Lung (tissue), 12 donors: ENCODE measurements around the gene PRDM16. TPM values are rescaled to one million over a fixed set of nuclear protein-coding genes. Genes with fewer than 3 reads are reported as not detected.

Experiments
- ATAC-seq: fragments of 200-7000 bp; cut with Tn5 transposase; one replicate; pipeline ENCODE4 v1.9.1; 2020; ENCODE audit warnings: moderate number of reproducible peaks; ENCODE audit not compliant: insufficient read depth, low FRiP score
- DNase-seq, 3 donors: peaks; one replicate each; pipeline ENCODE4 v3.0.0-alpha.2; 2013 to 2017
- H3K27ac ChIP-seq, 2 donors: one replicate each; pipeline ENCODE4 v1.5.1; 2013; ENCODE audit warnings: mild to moderate bottlenecking in 2 of 2, moderate library complexity in 2 of 2, control low read depth in 1 of 2, inconsistent platforms in 1 of 2, low read depth in 1 of 2, low read length in 1 of 2
- H3K27me3 ChIP-seq, 3 donors: one replicate each; pipeline ENCODE4 v1.5.1; 2013; ENCODE audit warnings: low read length in 2 of 3; ENCODE audit not compliant: control insufficient read depth in 3 of 3, insufficient read depth in 3 of 3
- H3K36me3 ChIP-seq, 4 donors: one replicate each; pipeline ENCODE4 v1.5.1; 2013; ENCODE audit warnings: low read length in 4 of 4, mild to moderate bottlenecking in 1 of 4, moderate library complexity in 1 of 4; ENCODE audit not compliant: control insufficient read depth in 4 of 4, insufficient read depth in 4 of 4
- H3K4me1 ChIP-seq, 5 donors: one replicate each; pipeline ENCODE4 v1.5.1; 2013; ENCODE audit warnings: low read length in 5 of 5, mild to moderate bottlenecking in 2 of 5, moderate library complexity in 1 of 5; ENCODE audit not compliant: control insufficient read depth in 5 of 5, insufficient read depth in 5 of 5
- H3K4me3 ChIP-seq: one replicate; pipeline ENCODE4 v1.5.1; 2013; ENCODE audit warnings: mild to moderate bottlenecking, control low read depth, moderate library complexity
- H3K9ac ChIP-seq, 2 donors: one replicate each; pipeline ENCODE4 v1.5.1; 2013; ENCODE audit warnings: low read length in 2 of 2, control low read depth in 1 of 2; ENCODE audit not compliant: insufficient read depth in 1 of 2
- H3K9me3 ChIP-seq, 4 donors: one replicate each; pipeline ENCODE4 v1.5.1; 2013; ENCODE audit warnings: low read length in 3 of 4, mild to moderate bottlenecking in 1 of 4, moderate library complexity in 1 of 4; ENCODE audit not compliant: control insufficient read depth in 4 of 4, insufficient read depth in 3 of 4
- WGBS, 2 donors: extraction: QIAGEN DNeasy Blood & Tissue Kit; methylation state at CpG; one replicate each; pipeline ENCODE4 v1.1.7; 2013; 5-methylcytosine and 5-hydroxymethylcytosine counted together
- polyA plus RNA-seq, 2 donors: library from polyadenylated mRNA; stranded (reverse); fragments of 200-250 nt; gene quantifications; one replicate each; pipeline ENCODE4 v1.2.1, GENCODE V29; 2013
- total RNA-seq, 2 donors: library from RNA; depleted of rRNA in 1 of 2; stranded (reverse); fragments of >200 nt in 1 of 2; gene quantifications; one replicate each; pipeline ENCODE4 v1.2.1, GENCODE V29; 2014 to 2021
- TF ChIP-seq, protein P1 (sequence below): IDR thresholded peaks from 2 replicates; pipeline ENCODE4 v1.5.1; 2012; ENCODE audit warnings: mild to moderate bottlenecking; ENCODE audit errors: control extremely low read depth, extremely low read depth
- donor health status: control.
- donor health status: control.
- donor health status: Bipolar disorder and iron deficiency.
- donor health status: healthy.
- donor health status: DM: yes; HTN: yes; CAD: no.

The PRDM16 gene
- total and polyA plus RNA-seq, 4 donors: 2.4 to 36.5 (median 13.1) TPM

DNA sequence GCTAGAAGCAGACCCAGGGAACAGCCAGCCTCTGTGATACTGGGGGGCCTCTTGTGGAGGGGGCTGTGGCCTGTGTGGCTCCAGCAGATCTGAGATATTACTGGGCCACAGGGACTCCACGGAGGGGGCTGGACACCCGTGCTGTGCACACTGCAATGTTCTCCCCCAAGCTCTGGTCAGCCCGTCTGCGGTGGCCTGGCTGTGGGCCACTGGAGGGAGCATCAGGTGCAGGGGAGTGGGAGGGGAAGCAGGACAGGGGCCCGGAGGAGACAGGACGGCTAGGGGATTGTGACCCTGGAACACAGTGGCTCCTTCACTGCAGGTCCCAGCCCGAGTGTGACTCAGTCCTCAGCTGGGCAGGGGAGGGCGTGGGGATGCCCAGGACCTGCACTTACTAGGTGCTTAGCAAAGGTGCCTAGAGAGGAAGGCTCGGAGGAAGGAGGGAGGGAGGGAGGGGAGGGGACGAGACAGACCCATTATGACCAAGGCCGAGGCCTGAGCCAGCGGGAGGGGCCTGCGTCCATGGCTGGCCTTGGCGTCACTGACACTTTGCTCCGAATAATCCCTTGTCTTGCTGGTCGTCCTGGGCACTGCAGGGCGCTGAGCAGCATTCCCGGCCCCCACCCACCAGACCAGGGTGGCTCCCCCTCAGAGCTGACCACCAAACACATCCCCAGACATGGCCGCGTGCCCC is 44.2 kb downstream of the PRDM16 start:
- TF ChIP-seq, protein P1, sequence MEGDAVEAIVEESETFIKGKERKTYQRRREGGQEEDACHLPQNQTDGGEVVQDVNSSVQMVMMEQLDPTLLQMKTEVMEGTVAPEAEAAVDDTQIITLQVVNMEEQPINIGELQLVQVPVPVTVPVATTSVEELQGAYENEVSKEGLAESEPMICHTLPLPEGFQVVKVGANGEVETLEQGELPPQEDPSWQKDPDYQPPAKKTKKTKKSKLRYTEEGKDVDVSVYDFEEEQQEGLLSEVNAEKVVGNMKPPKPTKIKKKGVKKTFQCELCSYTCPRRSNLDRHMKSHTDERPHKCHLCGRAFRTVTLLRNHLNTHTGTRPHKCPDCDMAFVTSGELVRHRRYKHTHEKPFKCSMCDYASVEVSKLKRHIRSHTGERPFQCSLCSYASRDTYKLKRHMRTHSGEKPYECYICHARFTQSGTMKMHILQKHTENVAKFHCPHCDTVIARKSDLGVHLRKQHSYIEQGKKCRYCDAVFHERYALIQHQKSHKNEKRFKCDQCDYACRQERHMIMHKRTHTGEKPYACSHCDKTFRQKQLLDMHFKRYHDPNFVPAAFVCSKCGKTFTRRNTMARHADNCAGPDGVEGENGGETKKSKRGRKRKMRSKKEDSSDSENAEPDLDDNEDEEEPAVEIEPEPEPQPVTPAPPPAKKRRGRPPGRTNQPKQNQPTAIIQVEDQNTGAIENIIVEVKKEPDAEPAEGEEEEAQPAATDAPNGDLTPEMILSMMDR: no peak
- peaks cover 0 to 8% (median 4%) of the 10 kb centered on the region in 3 donors for H3K27me3 ChIP-seq
- H3K9me3 ChIP-seq: peaks cover 0 to 3% (median 1%) of the 10 kb centered on the region in 4 donors
- DNase-seq (no peak), ATAC-seq (peak; percentile 57)
- H3K4me1 ChIP-seq: peaks cover 0 to 11% (median 3%) of the 10 kb centered on the region in 5 donors
- 68 to 87% methylated on average over 20 of the region's 20 CpGs for WGBS, 2 donors
- H3K9ac ChIP-seq: no peak overlapping the region
- no peak overlapping the region for H3K4me3 ChIP-seq
- no peaks in the 10 kb centered on the region for H3K36me3 ChIP-seq
- H3K27ac ChIP-seq: peak overlapping the region in 1 of 2 donors; percentile 33

DNA sequence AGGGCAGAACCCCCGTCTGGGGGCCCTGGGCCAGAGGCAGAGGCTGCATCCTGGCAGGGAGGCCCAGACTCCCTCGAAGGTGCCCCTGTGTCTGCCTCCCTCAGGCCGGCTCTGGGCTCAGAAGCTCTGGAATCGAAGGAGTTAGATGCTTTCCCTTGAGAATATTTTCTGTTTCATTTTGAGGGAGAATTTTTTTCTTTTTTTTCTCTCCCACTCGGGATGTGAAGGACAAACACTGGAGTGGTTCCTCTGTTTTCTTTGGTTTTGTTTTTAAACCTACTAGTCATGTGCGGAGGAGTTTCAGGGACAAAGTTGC is 44.7 kb downstream of the PRDM16 start:
- ATAC-seq (no peak), DNase-seq (no peak)
- no peak overlapping the region for H3K9ac ChIP-seq
- no peak overlapping the region for H3K4me3 ChIP-seq
- peaks cover 0 to 12% (median 3%) of the 10 kb centered on the region in 5 donors for H3K4me1 ChIP-seq
- WGBS, 2 donors: 57 to 73% methylated on average over 6 of the region's 6 CpGs
- TF ChIP-seq, protein P1: no peak
- no peaks in the 10 kb centered on the region for H3K9me3 ChIP-seq
- H3K36me3 ChIP-seq: no peaks in the 10 kb centered on the region
- peaks cover 0 to 8% (median 4%) of the 10 kb centered on the region in 3 donors for H3K27me3 ChIP-seq
- peak overlapping the region in 1 of 2 donors; percentile 33 for H3K27ac ChIP-seq

DNA sequence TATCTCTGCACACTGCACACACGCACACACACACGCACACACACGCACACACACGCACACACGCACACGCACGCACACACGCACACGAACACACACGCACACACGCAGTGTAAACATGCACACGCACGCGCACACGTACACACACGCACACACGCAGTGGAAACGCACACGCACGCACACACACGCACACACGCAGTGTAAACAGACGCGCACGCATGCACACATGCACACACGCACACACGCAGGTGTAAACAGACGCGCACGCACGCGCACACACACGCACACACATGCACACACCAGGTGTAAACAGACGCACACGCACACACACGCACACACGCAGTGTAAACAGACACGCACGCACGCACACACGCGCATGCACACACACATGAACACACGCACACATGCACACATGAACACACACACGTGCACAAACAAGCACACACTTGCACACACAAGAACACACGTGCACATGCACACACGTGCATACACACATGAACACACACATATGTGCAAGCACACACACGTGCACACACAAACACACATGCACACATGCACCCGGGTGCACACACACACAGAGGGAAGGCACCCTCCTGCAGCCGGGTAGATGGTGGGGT is 45.2 kb downstream of the PRDM16 start:
- 92 to 94% methylated on average over 49 of the region's 49 CpGs for WGBS, 2 donors
- DNase-seq: no peak
- no peak overlapping the region for H3K9ac ChIP-seq
- TF ChIP-seq, protein P1: no peak
- H3K9me3 ChIP-seq: no peaks in the 10 kb centered on the region
- peaks cover 0 to 8% (median 4%) of the 10 kb centered on the region in 3 donors for H3K27me3 ChIP-seq
- no peak overlapping the region for H3K27ac ChIP-seq
- H3K4me3 ChIP-seq: no peak overlapping the region
- H3K36me3 ChIP-seq: no peaks in the 10 kb centered on the region
- H3K4me1 ChIP-seq: peaks cover 0 to 12% (median 4%) of the 10 kb centered on the region in 5 donors
- ATAC-seq: no peak
